Spleen (tissue), 11 donors: Measurements from ENCODE around the gene HOXA10. TPM values are rescaled to one million over a fixed set of nuclear protein-coding genes. Genes with fewer than 3 reads are reported as not detected.
A peak's percentile ranks its signal among the peaks of the same experiment; 100 is the strongest.

ENCODE experiments used
- DNase-seq: peaks from one replicate; pipeline ENCODE4 v3.0.0-alpha.2; 2020
- H3K27ac ChIP-seq, 8 donors: fragments of 200-600 bp; sonication (generic) in 7 of 8; 1 replicate in 4 of 8; 2 replicates in 4 of 8; pipeline versions ENCODE4 v1.5.0 to v1.8.0; 2016 to 2021; ENCODE audit warnings: inconsistent platforms in 4 of 8, mild to moderate bottlenecking in 4 of 8, moderate library complexity in 1 of 8
- H3K27me3 ChIP-seq, 7 donors: fragments of 200-600 bp; sonication (generic) in 6 of 7; replicated peaks in 1 of 7; 1 replicate in 4 of 7; 2 replicates in 3 of 7; pipeline versions ENCODE4 v1.5.0 to v1.8.0; 2016 to 2021; ENCODE audit warnings: inconsistent platforms in 3 of 7, mild to moderate bottlenecking in 1 of 7
- H3K36me3 ChIP-seq, 6 donors: fragments of 200-600 bp; sonication (generic) in 5 of 6; 1 replicate in 4 of 6; 2 replicates in 2 of 6; pipeline versions ENCODE4 v1.5.0 to v1.8.0; 2016 to 2021; ENCODE audit warnings: inconsistent platforms in 2 of 6
- H3K4me1 ChIP-seq, 6 donors: fragments of 200-600 bp; sonication (generic) in 5 of 6; 1 replicate in 3 of 6; 2 replicates in 3 of 6; pipeline versions ENCODE4 v1.5.0 to v1.8.0; 2016 to 2021; ENCODE audit warnings: inconsistent platforms in 3 of 6
- H3K4me3 ChIP-seq, 8 donors: fragments of 200-600 bp; sonication (generic) in 7 of 8; 1 replicate in 4 of 8; 2 replicates in 4 of 8; pipeline versions ENCODE4 v1.5.0 to v1.8.0; 2016 to 2021; ENCODE audit warnings: inconsistent platforms in 4 of 8, mild to moderate bottlenecking in 4 of 8, moderate library complexity in 2 of 8
- H3K9me3 ChIP-seq, 8 donors: fragments of 200-600 bp; sonication (generic) in 7 of 8; 1 replicate in 4 of 8; 2 replicates in 4 of 8; pipeline versions ENCODE4 v1.5.0 to v1.8.0; 2016 to 2021; ENCODE audit warnings: inconsistent platforms in 4 of 8
- POLR2A ChIP-seq, 3 donors: fragments of 450-650 bp; IDR thresholded peaks; one replicate each; pipeline ENCODE4 v1.5.1; 2017; ENCODE audit warnings: antibody characterized with exemption in 3 of 3, mild to moderate bottlenecking in 1 of 3
- POLR2AphosphoS5 ChIP-seq, 3 donors: sonication (generic); formaldehyde crosslinking; IDR thresholded peaks; one replicate each; pipeline ENCODE4 v1.5.1; 2017; ENCODE audit warnings: antibody characterized with exemption in 3 of 3
- WGBS, 5 donors: extraction: QIAGEN DNeasy Blood & Tissue Kit in 3 of 5; methylation state at CpG; one replicate each; pipeline versions ENCODE4 v1.1.5 to v1.1.7; 2013 to 2018; 5-methylcytosine and 5-hydroxymethylcytosine counted together
- intact Hi-C: fragments of 100-400 bp; cut with DNase I; formaldehyde crosslinking; loops from one replicate; pipeline ENCODE4 v1.15.0; 2023; ENCODE audit warnings: low total_unique reads
- polyA plus RNA-seq, 3 donors: library from polyadenylated mRNA; stranded (reverse); fragments of 200-250 nt; gene quantifications; one replicate each; pipeline ENCODE4 v1.2.1, GENCODE V29; 2013
- total RNA-seq, 7 donors: library from RNA; depleted of rRNA in 3 of 7; stranded (reverse); fragments of >200 nt in 3 of 7; fragmentation: NEBNext Ultra II Directional in 4 of 7; extraction: Animal tissue kit (Norgen Biotek cat#: 25700) in 4 of 7; gene quantifications; one replicate each; pipeline versions ENCODE4 v1.1.0 to v1.2.1, GENCODE V29; 2016 to 2021
- TF ChIP-seq, protein P1 (sequence below), 11 experiments: fragments of 200-600 bp in 7 of 11; fragments of 450-650 bp in 4 of 11; sonication (generic) in 4 of 11; IDR thresholded peaks in 8 of 11; conservative IDR thresholded peaks in 3 of 11; 1 replicate in 7 of 11; 2 replicates in 4 of 11; pipeline versions ENCODE4 v1.4.0 to v1.8.0; 2016 to 2021; ENCODE audit warnings: antibody characterized with exemption in 11 of 11, inconsistent platforms in 4 of 11, mild to moderate bottlenecking in 1 of 11
- donor health status: healthy with polysubstance abuse.
- donor health status: DM: no; HTN: no; CAD: no; lungs with moderate emphysema.
- donor health status: DM: no; HTN: no; CAD: no.
- donor health status: Bipolar disorder and iron deficiency.
- donor health status: healthy.
- donor health status: DM: no; HTN: no; CAD: no.
- donor health status: DM: yes; HTN: yes; CAD: no.

Gene HOXA10
- total and polyA plus RNA-seq, 10 donors: 0.05 to 0.72 (median 0.20) TPM; not detected in 4

GRCh38 chr7:27146491-27147198 is 27.5 kb downstream of the HOXA10 start:
- Histone ChIP-seq H3K4me1 (peaks cover 18 to 62% (median 36%) of the 10 kb centered on the region in 6 donors), H3K9me3 (no peaks in the 10 kb centered on the region), H3K36me3 (no peaks in the 10 kb centered on the region), H3K4me3 (peak overlapping the region in 1 of 8 donors; percentile 65), H3K27ac (peak overlapping the region in 2 of 8 donors; percentile 59 to 69), H3K27me3 (peaks cover 4 to 100% (median 63%) of the 10 kb centered on the region in 7 donors)
- intact Hi-C loops: no loop called here
- TF ChIP-seq, protein P1, sequence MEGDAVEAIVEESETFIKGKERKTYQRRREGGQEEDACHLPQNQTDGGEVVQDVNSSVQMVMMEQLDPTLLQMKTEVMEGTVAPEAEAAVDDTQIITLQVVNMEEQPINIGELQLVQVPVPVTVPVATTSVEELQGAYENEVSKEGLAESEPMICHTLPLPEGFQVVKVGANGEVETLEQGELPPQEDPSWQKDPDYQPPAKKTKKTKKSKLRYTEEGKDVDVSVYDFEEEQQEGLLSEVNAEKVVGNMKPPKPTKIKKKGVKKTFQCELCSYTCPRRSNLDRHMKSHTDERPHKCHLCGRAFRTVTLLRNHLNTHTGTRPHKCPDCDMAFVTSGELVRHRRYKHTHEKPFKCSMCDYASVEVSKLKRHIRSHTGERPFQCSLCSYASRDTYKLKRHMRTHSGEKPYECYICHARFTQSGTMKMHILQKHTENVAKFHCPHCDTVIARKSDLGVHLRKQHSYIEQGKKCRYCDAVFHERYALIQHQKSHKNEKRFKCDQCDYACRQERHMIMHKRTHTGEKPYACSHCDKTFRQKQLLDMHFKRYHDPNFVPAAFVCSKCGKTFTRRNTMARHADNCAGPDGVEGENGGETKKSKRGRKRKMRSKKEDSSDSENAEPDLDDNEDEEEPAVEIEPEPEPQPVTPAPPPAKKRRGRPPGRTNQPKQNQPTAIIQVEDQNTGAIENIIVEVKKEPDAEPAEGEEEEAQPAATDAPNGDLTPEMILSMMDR (IDR thresholded peaks at IDR 0.05 in 8 of 11, conservative IDR thresholded peaks at IDR 0.05 in 3 of 11): no peak
- no peak for TF ChIP-seq POLR2A (IDR thresholded peaks at IDR 0.05)
- TF ChIP-seq POLR2AphosphoS5 (IDR thresholded peaks at IDR 0.05): no peak
- peak; percentile 24 for DNase-seq
- 78 to 96% (median 86%) methylated on average over 5 of the region's 5 CpGs for WGBS, 5 donors

DNA sequence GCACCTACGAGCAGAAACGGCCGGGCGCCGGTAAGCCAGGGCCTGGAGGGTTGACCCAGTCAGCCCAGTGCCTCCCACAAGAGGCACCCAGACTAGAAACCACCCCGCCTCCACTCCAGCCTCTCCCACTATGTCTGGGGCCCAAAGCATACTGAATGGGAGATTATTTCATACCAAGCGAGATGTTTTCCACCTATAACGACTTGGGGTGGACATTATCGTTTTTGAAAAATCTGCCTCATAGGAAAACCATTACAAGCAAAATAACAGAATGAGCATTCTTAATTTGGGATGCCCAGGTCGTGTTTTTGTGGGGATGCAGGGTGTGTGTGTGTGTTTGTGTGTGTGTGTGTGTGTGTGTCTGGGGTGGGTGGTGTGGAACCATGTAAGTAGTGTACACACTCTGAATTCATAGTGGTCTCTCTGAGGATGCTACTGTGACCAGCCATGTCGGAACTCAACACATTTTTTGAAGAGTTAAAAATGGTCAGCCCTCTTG is 28.2 kb downstream of the HOXA10 start:
- no peak overlapping the region for H3K27ac ChIP-seq
- intact Hi-C loops: no loop called here
- no peaks in the 10 kb centered on the region for H3K36me3 ChIP-seq
- no peak overlapping the region for H3K4me3 ChIP-seq
- no peak for DNase-seq
- H3K27me3 ChIP-seq: peaks cover 0 to 100% (median 56%) of the 10 kb centered on the region in 7 donors
- TF ChIP-seq POLR2A (IDR thresholded peaks at IDR 0.05) (no peak), POLR2AphosphoS5 (IDR thresholded peaks at IDR 0.05) (no peak)
- TF ChIP-seq, protein P1 (IDR thresholded peaks at IDR 0.05 in 8 of 11, conservative IDR thresholded peaks at IDR 0.05 in 3 of 11): no peak
- 86 to 92% (median 91%) methylated on average over 8 to 11 of the region's 11 CpGs for WGBS, 5 donors
- H3K4me1 ChIP-seq: peaks cover 13 to 59% (median 30%) of the 10 kb centered on the region in 6 donors
- H3K9me3 ChIP-seq: no peaks in the 10 kb centered on the region

DNA sequence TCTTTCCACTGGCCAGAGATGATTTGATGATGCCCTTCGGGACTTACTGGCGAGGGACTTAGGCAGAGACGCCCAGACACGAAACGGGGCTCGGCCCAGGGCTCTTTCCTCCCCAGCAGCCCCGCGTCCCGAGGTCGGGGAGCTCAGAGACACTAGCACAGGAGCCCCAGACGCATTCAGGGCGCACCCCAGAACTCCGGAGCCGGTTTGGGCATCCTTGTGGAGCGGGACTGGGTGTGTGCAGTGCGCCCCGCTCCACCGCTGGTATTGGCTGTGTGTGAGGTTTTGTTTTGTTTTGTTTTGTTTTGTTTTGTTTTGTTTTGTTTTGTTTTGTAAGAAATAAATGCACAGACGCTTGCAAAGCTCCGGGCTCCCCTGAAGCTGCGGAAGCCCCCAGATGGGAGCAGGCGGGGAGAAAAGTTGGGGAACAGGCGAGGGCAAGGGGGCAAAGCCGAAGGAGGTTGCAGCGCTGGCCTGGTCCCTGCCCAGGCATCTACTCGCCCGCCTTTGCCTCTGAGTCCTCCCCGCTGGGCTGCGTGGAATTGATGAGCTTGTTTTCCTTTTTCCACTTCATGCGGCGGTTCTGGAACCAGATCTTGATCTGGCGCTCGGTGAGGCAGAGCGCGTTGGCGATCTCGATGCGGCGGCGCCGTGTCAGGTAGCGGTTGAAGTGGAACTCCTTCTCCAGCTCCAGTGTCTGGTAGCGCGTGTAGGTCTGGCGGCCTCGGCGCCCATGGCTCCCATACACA is 28.8 kb downstream of the HOXA10 start:
- WGBS, 5 donors: 81 to 87% (median 86%) methylated on average over 41 to 47 of the region's 47 CpGs
- Histone ChIP-seq H3K27ac (no peak overlapping the region), H3K4me1 (peaks cover 8 to 53% (median 23%) of the 10 kb centered on the region in 6 donors), H3K4me3 (no peak overlapping the region), H3K27me3 (peaks cover 0 to 93% (median 52%) of the 10 kb centered on the region in 7 donors), H3K9me3 (no peaks in the 10 kb centered on the region), H3K36me3 (no peaks in the 10 kb centered on the region)
- intact Hi-C loops: no loop called here
- peak; percentile 71 for DNase-seq
- TF ChIP-seq POLR2A (IDR thresholded peaks at IDR 0.05): no peak
- TF ChIP-seq, protein P1 (IDR thresholded peaks at IDR 0.05 in 8 of 11, conservative IDR thresholded peaks at IDR 0.05 in 3 of 11): no peak
- TF ChIP-seq POLR2AphosphoS5 (IDR thresholded peaks at IDR 0.05): no peak

GRCh38 chr7:27144781-27145164 is 29.3 kb downstream of the HOXA10 start:
- peak; percentile 76 for DNase-seq
- H3K36me3 ChIP-seq: no peaks in the 10 kb centered on the region
- intact Hi-C loops: no loop called here
- no peak overlapping the region for H3K4me3 ChIP-seq
- WGBS, 5 donors: 58 to 67% (median 60%) methylated on average over 20 to 31 of the region's 31 CpGs
- H3K27me3 ChIP-seq: peaks cover 0 to 88% (median 46%) of the 10 kb centered on the region in 7 donors
- no peaks in the 10 kb centered on the region for H3K9me3 ChIP-seq
- peaks cover 8 to 47% (median 20%) of the 10 kb centered on the region in 6 donors for H3K4me1 ChIP-seq
- no peak for TF ChIP-seq POLR2AphosphoS5 (IDR thresholded peaks at IDR 0.05)
- TF ChIP-seq, protein P1 (IDR thresholded peaks at IDR 0.05 in 8 of 11, conservative IDR thresholded peaks at IDR 0.05 in 3 of 11): no peak
- no peak for TF ChIP-seq POLR2A (IDR thresholded peaks at IDR 0.05)
- no peak overlapping the region for H3K27ac ChIP-seq
